ENCODE measurements around the gene PRDX2. TPM values are rescaled to one million over a fixed set of nuclear protein-coding genes. Genes with fewer than 3 reads are reported as not detected.

Gene PRDX2
- total RNA-seq, 6 experiments from 2014 or later = 164 to 466 (median 202) TPM

GRCh38 chr19:12756150-12756883 is 45.3 kb downstream of the PRDX2 start:
- Histone ChIP-seq H3K4me3 (no peak overlapping the region), H3K36me3 (no peaks in the 10 kb centered on the region), H3K27me3 (no peaks in the 10 kb centered on the region), H3K4me1 (peaks cover 0 to 11% (median 3%) of the 10 kb centered on the region in 4 donors), H3K27ac (no peak overlapping the region), H3K9me3 (no peaks in the 10 kb centered on the region)
- ATAC-seq = no peak
- no peak for DNase-seq
- no peak for TF ChIP-seq CTCF (IDR thresholded peaks at IDR 0.05)
- TF ChIP-seq POLR2A (IDR thresholded peaks at IDR 0.05) = no peak
- intact Hi-C loops (cut with DNase I) = loop anchor here in 1 of 2 donors (10.0 kb wide), 1 partner anchor 52 kb away; no protein-coding TSS in a partner anchor
- WGBS (ENCODE audit: insufficient coverage, low coverage, low lambda C conversion rate, missing lambda C conversion rate) = 71% methylated on average over 11 of the region's 19 CpGs

GRCh38 chr19:12754465-12755196 is 47.0 kb downstream of the PRDX2 start:
- WGBS (ENCODE audit: insufficient coverage, low coverage, low lambda C conversion rate, missing lambda C conversion rate) = 59% methylated on average over 10 of the region's 50 CpGs
- H3K27me3 ChIP-seq = no peaks in the 10 kb centered on the region
- ATAC-seq (no peak), DNase-seq (no peak)
- intact Hi-C loops (cut with DNase I) = loop anchor here in 1 of 2 donors (10.0 kb wide), 1 partner anchor 50 kb away; no protein-coding TSS in a partner anchor
- no peaks in the 10 kb centered on the region for H3K9me3 ChIP-seq
- TF ChIP-seq CTCF (IDR thresholded peaks at IDR 0.05) = no peak
- TF ChIP-seq POLR2A (IDR thresholded peaks at IDR 0.05) = no peak
- no peak overlapping the region for H3K27ac ChIP-seq
- no peak overlapping the region for H3K4me3 ChIP-seq
- H3K4me1 ChIP-seq = peaks cover 0 to 11% (median 3%) of the 10 kb centered on the region in 4 donors
- H3K36me3 ChIP-seq = no peaks in the 10 kb centered on the region

GRCh38 chr19:12752056-12752781 is 49.4 kb downstream of the PRDX2 start:
- Histone ChIP-seq H3K27ac (no peak overlapping the region), H3K36me3 (no peaks in the 10 kb centered on the region), H3K9me3 (no peaks in the 10 kb centered on the region), H3K4me3 (no peak overlapping the region), H3K4me1 (peaks cover 0 to 3% (median 0%) of the 10 kb centered on the region in 4 donors), H3K27me3 (no peaks in the 10 kb centered on the region)
- 56% methylated on average over 9 of the region's 23 CpGs for WGBS (ENCODE audit: insufficient coverage, low coverage, low lambda C conversion rate, missing lambda C conversion rate)
- intact Hi-C loops (cut with DNase I) = loop anchor here in 1 of 2 donors (10.0 kb wide), 1 partner anchor 47 kb away; no protein-coding TSS in a partner anchor
- ATAC-seq (no peak), DNase-seq (no peak)
- TF ChIP-seq CTCF (IDR thresholded peaks at IDR 0.05) = no peak
- TF ChIP-seq POLR2A (IDR thresholded peaks at IDR 0.05) = no peak

GRCh38 chr19:12751635-12752034 is 50.0 kb downstream of the PRDX2 start, which contains the start of gene BEST2:
BEST2 (plus strand) TSS chr19:12751791; CDS start chr19:12752593, 802 bp downstream.
- Histone ChIP-seq H3K36me3 (peaks cover 0 to under 1% (median 0%) of the 10 kb centered on the region in 4 donors), H3K27ac (no peak within 1 kb of the TSS), H3K9me3 (no peaks in the 10 kb centered on the region), H3K4me1 (no peaks in the 10 kb centered on the region), H3K27me3 (no peaks in the 10 kb centered on the region), H3K4me3 (no peak within 1 kb of the TSS)
- 40% methylated on average over 14 of the region's 14 CpGs for WGBS (ENCODE audit: insufficient coverage, low coverage, low lambda C conversion rate, missing lambda C conversion rate)
- intact Hi-C loops (cut with DNase I) = loop anchor here in 1 of 2 donors (10.0 kb wide), 1 partner anchor 47 kb away; no protein-coding TSS in a partner anchor
- TF ChIP-seq CTCF (IDR thresholded peaks at IDR 0.05) = no peak
- TF ChIP-seq POLR2A (IDR thresholded peaks at IDR 0.05) = no peak
- no peak for DNase-seq
- no peak for ATAC-seq
